ENCODE measurements around the gene HIVEP1.

HIVEP1 gene

DNA sequence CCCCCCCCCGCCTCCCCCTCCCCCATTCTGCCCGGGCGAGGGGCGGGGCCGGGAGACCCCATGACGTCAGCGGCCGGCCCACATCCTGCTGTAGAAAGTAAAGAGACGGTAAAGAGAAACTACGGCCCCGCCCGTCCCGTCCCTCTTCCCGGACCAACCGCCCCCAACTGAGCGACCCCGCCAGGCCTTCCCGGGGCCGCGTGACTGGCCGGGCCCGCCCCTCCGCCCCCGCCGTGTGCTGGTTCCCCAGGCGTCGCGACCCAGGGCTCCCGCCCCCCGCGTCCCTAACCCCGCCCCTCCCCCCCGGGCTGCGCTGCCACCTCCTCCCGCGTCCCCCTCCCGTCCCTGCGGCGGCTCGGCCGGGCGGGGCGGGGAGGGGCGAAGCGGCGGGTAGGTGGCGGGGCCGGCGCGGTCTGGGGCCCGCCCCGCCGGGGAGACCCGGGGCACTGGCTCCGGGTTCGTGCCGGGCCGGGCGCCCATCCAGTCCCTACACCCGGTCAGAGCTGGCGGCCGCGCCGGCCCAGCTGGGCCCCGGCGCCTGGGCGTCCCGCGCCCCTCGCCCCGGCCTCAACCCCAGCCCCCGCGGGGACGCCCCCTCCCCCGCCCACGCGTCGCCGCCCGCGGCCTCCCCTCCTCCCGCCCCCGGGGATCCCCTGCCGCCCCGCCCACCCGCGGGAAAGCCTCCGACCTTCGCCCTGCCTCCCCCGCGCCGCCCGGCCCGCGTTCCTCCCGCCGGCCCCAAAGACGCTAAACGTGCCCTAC lies 655 bp upstream of the HIVEP1 start:
- no peak for TF ChIP-seq CTCF (IDR thresholded peaks at IDR 0.05; ENCODE audit: low read depth, low read length)
- peak overlapping the region; percentile 81 for H3K4me3 ChIP-seq (ENCODE audit: low read depth, low read length)

GRCh38 chr6:12012558-12013306 lies 620 bp downstream of the HIVEP1 start:
- H3K4me3 ChIP-seq (ENCODE audit: low read depth, low read length), result peak overlapping the region; percentile 81
- no peak for TF ChIP-seq CTCF (IDR thresholded peaks at IDR 0.05; ENCODE audit: low read depth, low read length)

GRCh38 chr6:12013307-12013719 lies 1.2 kb downstream of the HIVEP1 start:
- H3K4me3 ChIP-seq (ENCODE audit: low read depth, low read length), result peak overlapping the region; percentile 81
- no peak for TF ChIP-seq CTCF (IDR thresholded peaks at IDR 0.05; ENCODE audit: low read depth, low read length)

DNA sequence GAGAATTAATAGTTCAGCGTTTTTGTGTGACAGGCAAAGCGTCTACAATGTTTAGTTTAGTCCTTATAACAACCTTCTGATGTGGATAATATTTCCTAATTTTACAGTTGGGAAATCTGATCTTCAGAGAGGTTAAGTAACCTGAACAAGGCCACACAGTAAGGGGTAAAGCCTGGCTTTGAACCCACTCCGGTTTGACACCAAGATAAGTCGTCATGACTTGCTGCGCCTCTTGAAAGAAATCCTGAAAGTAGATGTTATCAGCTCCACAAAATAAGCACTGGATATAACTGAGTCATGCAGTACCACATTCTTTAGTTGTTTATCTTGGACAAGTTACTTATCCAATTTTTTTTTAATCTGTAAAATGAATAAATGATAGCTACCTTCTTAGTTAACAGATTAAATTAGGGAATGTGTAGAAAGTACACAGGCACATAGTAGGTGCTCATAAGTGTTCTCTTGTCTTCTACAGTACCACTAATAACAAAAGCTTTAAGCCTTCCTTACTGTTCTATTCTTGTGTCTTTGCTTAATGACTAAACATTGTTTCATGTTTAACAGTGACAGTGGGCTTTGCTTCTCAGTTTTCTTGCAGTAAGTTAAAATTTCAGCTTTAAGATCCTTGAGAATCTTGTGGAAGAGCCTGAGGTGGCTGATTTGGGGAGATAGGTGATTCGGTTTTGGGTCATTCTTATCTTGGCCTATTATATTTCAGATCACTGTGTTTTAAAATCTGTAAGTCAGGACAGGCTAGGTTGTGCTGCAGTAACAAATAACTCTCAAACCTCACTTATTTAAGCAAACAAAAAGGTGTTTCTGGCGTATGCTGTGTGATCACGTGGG lies 2.1 kb downstream of the HIVEP1 start:
- peak overlapping the region; percentile 81 for H3K4me3 ChIP-seq (ENCODE audit: low read depth, low read length)
- no peak for TF ChIP-seq CTCF (IDR thresholded peaks at IDR 0.05; ENCODE audit: low read depth, low read length)

GRCh38 chr6:12014873-12015149 lies 2.7 kb downstream of the HIVEP1 start:
- TF ChIP-seq CTCF (IDR thresholded peaks at IDR 0.05; ENCODE audit: low read depth, low read length), result no peak
- no peak overlapping the region for H3K4me3 ChIP-seq (ENCODE audit: low read depth, low read length)

DNA sequence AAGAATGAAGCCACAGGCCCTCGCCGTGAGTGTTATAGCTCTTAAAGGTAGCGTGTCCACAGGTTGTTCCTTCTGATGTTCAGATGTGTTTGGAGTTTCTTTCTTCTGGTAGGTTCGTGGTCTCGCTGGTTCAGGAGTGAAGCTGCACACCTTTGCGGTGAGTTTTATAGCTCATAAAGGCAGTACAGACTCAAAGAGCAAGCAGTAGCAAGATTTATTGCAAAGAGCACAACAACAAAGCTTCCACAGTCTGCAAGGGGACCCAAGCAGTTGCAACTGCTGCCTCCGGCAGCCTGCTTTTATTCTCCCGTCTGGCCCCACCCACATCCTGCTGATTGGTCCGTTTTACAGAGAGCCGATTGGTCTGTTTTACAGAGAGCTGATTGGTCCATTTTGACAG lies 5.2 kb downstream of the HIVEP1 start:
- no peak overlapping the region for H3K4me3 ChIP-seq (ENCODE audit: low read depth, low read length)
- TF ChIP-seq CTCF (IDR thresholded peaks at IDR 0.05; ENCODE audit: low read depth, low read length), result no peak

Measured in WI38 (cell line).